Osteocyte (in vitro differentiated cells): ENCODE measurements around the gene PYHIN1. TPM values are rescaled to one million over a fixed set of nuclear protein-coding genes. Genes with fewer than 3 reads are reported as not detected.
"Not testable (repeated sequence)": the region's sequence is repeated elsewhere in the genome, so short reads cannot be mapped to it uniquely, and the experiment has no call there.

Experiments
- DNase-seq: peaks from one replicate; pipeline ENCODE4 v3.0.0; 2021; ENCODE audit warnings: mixed read lengths; ENCODE audit not compliant: unreplicated experiment; ENCODE audit errors: extremely low spot score
- H3K27ac Mint-ChIP-seq: one replicate; pipeline ENCODE4 v1.8.0; 2021; ENCODE audit warnings: mild to moderate bottlenecking, mixed read lengths; ENCODE audit not compliant: unreplicated experiment
- H3K27me3 Mint-ChIP-seq: one replicate; pipeline ENCODE4 v1.8.0; 2021; ENCODE audit warnings: mixed read lengths; ENCODE audit not compliant: unreplicated experiment
- H3K36me3 Mint-ChIP-seq: one replicate; pipeline ENCODE4 v1.8.0; 2021; ENCODE audit warnings: mixed read lengths; ENCODE audit not compliant: unreplicated experiment
- H3K4me1 Mint-ChIP-seq: one replicate; pipeline ENCODE4 v1.8.0; 2021; ENCODE audit warnings: mixed read lengths; ENCODE audit not compliant: unreplicated experiment
- H3K4me3 Mint-ChIP-seq: one replicate; pipeline ENCODE4 v1.8.0; 2021; ENCODE audit warnings: mild to moderate bottlenecking, moderate library complexity, mixed read lengths; ENCODE audit not compliant: unreplicated experiment
- H3K9me3 Mint-ChIP-seq: one replicate; pipeline ENCODE4 v1.8.0; 2021; ENCODE audit warnings: mixed read lengths; ENCODE audit not compliant: unreplicated experiment
- total RNA-seq: library from RNA; stranded (reverse); gene quantifications from 2 replicates; pipeline ENCODE4 v1.2.1, GENCODE V29; 2021
- TF ChIP-seq, protein P1 (sequence below): fragments of 200-600 bp; sonication (generic); IDR thresholded peaks from 2 replicates; pipeline ENCODE4 v1.5.0; 2021; ENCODE audit warnings: antibody characterized with exemption, mild to moderate bottlenecking, moderate library complexity

PYHIN1 gene
- total RNA-seq, 1 donor from 2014 or later = not detected

DNA sequence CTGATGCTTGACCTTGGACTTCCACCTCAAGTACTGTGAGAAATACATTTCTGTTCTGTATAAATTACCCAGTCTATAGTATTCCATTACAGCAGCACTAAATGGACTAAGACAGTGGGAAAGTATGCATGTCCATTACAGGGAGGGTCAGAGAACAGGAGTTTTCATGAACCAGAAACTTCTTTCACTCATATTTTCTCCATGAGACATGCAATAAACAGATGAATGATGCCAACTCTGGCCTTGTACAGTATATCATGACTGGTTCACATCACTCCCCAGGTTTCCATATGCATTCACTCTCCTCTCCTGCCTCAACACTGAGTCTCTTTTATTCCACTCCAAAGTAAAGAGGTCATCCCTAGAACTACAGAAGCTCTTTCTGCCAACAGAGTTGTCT, 73.8 kb downstream of the PYHIN1 start:
- no peak for DNase-seq
- H3K36me3 Mint-ChIP-seq = no peaks in the 10 kb centered on the region
- no peaks in the 10 kb centered on the region for H3K9me3 Mint-ChIP-seq
- H3K4me1 Mint-ChIP-seq = peaks cover 20% of the 10 kb centered on the region
- no peak overlapping the region for H3K27ac Mint-ChIP-seq
- no peak overlapping the region for H3K4me3 Mint-ChIP-seq
- H3K27me3 Mint-ChIP-seq = no peaks in the 10 kb centered on the region
- TF ChIP-seq, protein P1, sequence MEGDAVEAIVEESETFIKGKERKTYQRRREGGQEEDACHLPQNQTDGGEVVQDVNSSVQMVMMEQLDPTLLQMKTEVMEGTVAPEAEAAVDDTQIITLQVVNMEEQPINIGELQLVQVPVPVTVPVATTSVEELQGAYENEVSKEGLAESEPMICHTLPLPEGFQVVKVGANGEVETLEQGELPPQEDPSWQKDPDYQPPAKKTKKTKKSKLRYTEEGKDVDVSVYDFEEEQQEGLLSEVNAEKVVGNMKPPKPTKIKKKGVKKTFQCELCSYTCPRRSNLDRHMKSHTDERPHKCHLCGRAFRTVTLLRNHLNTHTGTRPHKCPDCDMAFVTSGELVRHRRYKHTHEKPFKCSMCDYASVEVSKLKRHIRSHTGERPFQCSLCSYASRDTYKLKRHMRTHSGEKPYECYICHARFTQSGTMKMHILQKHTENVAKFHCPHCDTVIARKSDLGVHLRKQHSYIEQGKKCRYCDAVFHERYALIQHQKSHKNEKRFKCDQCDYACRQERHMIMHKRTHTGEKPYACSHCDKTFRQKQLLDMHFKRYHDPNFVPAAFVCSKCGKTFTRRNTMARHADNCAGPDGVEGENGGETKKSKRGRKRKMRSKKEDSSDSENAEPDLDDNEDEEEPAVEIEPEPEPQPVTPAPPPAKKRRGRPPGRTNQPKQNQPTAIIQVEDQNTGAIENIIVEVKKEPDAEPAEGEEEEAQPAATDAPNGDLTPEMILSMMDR = no peak

DNA sequence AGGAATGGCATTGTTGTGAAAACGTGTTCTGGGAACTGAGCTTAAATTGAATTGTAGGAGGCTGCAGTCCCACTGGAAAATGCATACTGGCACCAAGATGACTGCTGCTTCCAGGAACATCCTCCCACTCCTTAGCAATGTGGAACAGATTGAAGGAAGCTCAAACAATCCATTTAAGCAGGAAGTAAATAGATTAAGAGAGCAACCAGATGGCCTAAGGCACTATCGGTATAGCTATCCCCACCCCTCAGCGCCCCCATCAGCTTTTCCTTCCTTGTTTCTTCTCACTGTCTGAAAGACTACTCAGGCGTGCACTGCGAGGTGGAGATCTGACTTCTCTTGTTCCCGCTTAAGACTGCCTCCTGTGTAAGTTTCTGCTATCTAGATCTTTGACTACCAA, 74.3 kb downstream of the PYHIN1 start:
- DNase-seq = no peak
- H3K4me1 Mint-ChIP-seq = peaks cover 20% of the 10 kb centered on the region
- no peaks in the 10 kb centered on the region for H3K27me3 Mint-ChIP-seq
- no peaks in the 10 kb centered on the region for H3K36me3 Mint-ChIP-seq
- no peaks in the 10 kb centered on the region for H3K9me3 Mint-ChIP-seq
- no peak overlapping the region for H3K27ac Mint-ChIP-seq
- no peak overlapping the region for H3K4me3 Mint-ChIP-seq
- TF ChIP-seq, protein P1 = no peak

DNA sequence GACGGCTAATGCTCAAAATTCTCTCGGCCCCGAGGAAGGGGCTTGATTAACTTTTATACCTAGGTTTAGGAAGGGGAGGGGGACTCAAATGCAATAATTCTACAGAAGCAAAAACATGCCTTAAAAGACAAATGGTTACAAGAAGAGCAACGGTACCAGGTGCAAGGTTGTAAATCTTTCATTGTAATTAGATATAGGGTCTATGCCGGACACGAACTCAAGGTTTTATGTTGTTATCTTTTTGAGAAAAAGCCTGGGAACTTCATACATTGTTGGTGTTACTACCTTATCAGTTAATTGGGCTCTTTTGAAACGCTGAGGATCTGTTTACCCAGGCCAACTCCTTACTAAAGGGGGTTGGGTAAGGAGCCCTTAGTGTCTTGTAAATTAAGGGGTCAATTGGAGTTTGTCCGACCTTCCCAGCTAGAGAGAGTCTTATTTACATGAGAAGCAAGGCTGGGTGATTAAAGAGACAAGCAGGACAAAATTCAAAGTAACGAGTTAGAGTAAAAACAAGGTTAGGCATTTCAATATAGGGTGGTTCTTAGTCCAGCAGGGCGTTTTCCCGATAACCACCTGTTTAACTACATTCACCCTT, 75.0 kb downstream of the PYHIN1 start:
- not testable (repeated sequence) for H3K9me3 Mint-ChIP-seq, H3K27ac Mint-ChIP-seq, H3K27me3 Mint-ChIP-seq, H3K36me3 Mint-ChIP-seq, H3K4me3 Mint-ChIP-seq, DNase-seq
- peaks cover 19% of the 10 kb centered on the region for H3K4me1 Mint-ChIP-seq

DNA sequence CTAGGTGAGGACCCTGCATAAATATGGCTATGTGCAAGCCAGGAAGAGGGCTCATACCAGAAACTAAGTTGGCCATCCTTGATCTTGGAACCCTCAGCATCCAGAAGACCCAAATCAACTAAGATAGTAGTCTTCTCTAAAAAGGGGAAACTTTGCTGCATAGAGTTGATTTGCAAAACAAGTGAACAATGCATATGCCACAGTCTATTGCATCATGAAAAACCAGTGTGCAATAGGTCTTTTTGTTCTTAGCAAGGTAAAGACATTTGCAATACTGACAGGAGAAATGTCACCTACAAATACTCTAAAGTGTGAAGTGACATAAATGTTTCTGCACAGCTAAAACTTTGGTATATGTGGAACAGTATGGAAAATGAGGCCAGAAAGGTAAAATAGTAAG, 76.4 kb downstream of the PYHIN1 start:
- no peak for DNase-seq
- H3K4me3 Mint-ChIP-seq = no peak overlapping the region
- TF ChIP-seq, protein P1 = no peak
- H3K36me3 Mint-ChIP-seq = peaks cover 3% of the 10 kb centered on the region
- H3K9me3 Mint-ChIP-seq = no peaks in the 10 kb centered on the region
- H3K4me1 Mint-ChIP-seq = peaks cover 29% of the 10 kb centered on the region
- no peaks in the 10 kb centered on the region for H3K27me3 Mint-ChIP-seq
- H3K27ac Mint-ChIP-seq = no peak overlapping the region

DNA sequence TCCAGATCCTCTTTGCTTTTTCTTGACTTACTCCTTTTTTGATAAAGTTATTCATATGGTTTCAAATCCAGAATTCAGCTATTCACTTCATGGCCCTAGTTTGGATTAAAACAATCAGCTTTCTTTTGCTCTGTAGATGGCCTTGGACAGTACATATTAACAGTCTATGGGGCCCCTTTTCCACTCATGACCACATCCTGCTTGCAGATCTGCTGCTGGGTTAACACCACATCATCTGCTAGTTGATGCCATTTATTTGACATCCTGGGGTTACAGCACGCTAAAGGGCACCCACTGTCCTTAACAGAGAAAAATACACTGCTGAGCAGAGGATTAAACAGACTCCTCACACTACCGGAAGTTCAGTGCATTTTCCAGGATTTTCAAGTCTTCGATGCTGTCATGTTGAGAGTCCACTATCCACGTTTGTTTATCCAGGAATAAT, 77.4 kb downstream of the PYHIN1 start:
- no peaks in the 10 kb centered on the region for H3K27me3 Mint-ChIP-seq
- H3K4me1 Mint-ChIP-seq = peaks cover 36% of the 10 kb centered on the region
- DNase-seq = no peak
- no peaks in the 10 kb centered on the region for H3K9me3 Mint-ChIP-seq
- H3K36me3 Mint-ChIP-seq = peaks cover 9% of the 10 kb centered on the region
- peak overlapping the region; percentile 95 for H3K27ac Mint-ChIP-seq
- TF ChIP-seq, protein P1 = no peak
- H3K4me3 Mint-ChIP-seq = no peak overlapping the region
